Tibial artery (tissue), 4 donors: Measurements from ENCODE around the gene ZFPL1.

Experiments used
- DNase-seq, 2 donors: peaks; one replicate each; pipeline ENCODE4 v3.0.0-alpha.2; 2019
- H3K27ac ChIP-seq, 2 donors: fragments of 200-600 bp; sonication (generic) in 1 of 2; 1 replicate in 1 of 2; 2 replicates in 1 of 2; pipeline ENCODE4 v1.5.1; 2018 to 2019; ENCODE audit warnings: mild to moderate bottlenecking in 1 of 2
- H3K27me3 ChIP-seq, 2 donors: fragments of 200-600 bp; sonication (generic) in 1 of 2; one replicate each; pipeline versions ENCODE4 v1.5.1 to v1.6.0; 2016 to 2019
- H3K36me3 ChIP-seq, 3 donors: fragments of 200-600 bp; sonication (generic) in 2 of 3; one replicate each; pipeline ENCODE4 v1.5.1; 2016 to 2019; ENCODE audit warnings: mild to moderate bottlenecking in 2 of 3
- H3K4me1 ChIP-seq, 4 donors: fragments of 200-600 bp; sonication (generic) in 2 of 4; 1 replicate in 3 of 4; 2 replicates in 1 of 4; pipeline ENCODE4 v1.5.1; 2016 to 2019
- H3K4me3 ChIP-seq, 2 donors: fragments of 200-600 bp; sonication (generic) in 1 of 2; 1 replicate in 1 of 2; 2 replicates in 1 of 2; pipeline ENCODE4 v1.5.1; 2018 to 2019; ENCODE audit warnings: mild to moderate bottlenecking in 2 of 2
- H3K9me3 ChIP-seq, 3 donors: fragments of 200-600 bp; sonication (generic) in 1 of 3; one replicate each; pipeline ENCODE4 v1.5.1; 2016 to 2019
- intact Hi-C: fragments of 100-400 bp; cut with DNase I; formaldehyde crosslinking; loops from one replicate; pipeline ENCODE4 v1.15.0; 2023; ENCODE audit warnings: low total_unique reads
- TF ChIP-seq, protein P1 (sequence below), 2 experiments: fragments of 200-600 bp in 1 of 2; fragments of 450-650 bp in 1 of 2; IDR thresholded peaks; one replicate each; pipeline ENCODE4 v1.5.1; 2017 to 2019; ENCODE audit warnings: antibody characterized with exemption in 2 of 2, mild to moderate bottlenecking in 1 of 2, moderate library complexity in 1 of 2

ZFPL1 gene

DNA sequence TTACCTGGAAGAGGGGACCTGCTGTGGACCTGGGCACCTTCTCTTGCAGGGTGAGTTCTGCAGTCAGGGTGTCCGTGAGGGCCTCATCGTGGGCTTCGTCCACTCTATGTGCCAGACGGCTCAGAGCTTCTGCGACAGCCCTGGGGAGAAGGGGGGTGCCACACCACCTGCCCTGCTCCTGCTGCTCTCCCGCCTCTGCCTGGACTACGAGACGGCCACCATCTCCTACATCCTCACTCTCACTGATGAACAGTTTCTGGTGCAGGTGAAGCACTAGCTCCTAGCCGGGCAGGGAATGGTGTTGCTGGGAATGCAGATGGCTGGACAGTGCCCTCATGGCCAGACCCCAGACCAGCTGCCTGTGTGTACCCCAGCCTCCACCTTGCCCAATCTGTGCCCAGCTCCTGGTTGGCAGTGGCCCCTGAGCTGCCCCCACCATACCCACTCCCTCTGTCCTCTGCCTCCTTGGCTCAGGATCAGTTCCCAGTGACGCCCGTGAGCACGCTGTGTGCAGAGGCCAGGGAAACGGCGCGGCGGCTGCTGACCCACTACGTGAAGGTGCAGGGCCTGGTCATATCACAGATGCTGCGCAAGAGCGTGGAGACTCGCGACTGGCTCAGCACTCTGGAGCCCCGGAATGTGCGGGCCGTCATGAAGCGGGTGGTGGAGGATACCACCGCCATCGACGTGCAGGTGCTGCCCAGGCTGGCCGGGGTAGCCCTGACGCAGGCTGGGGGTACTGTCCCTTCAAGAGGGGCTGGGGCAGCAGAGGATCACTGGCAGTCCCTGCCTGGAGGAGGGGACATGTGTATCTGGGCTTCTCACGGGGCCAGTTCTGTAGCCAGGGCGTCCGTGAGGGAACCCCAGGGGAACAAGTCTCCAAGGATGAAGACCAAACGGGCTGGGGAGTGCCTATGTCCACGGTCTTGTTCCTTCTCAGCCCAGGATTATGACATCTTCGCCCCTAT, 25.5 kb downstream of the ZFPL1 start:
- intact Hi-C loops, result loop anchor here (2.0 to 10.0 kb wide), 2 partner anchors 71 to 185 kb away; partner anchors contain the start of genes CAPN1 and PPP2R5B
- no peak for DNase-seq
- Histone ChIP-seq H3K27me3 (no peaks in the 10 kb centered on the region), H3K4me1 (peaks cover 10 to 39% (median 33%) of the 10 kb centered on the region in 4 donors), H3K4me3 (no peak overlapping the region), H3K27ac (no peak overlapping the region), H3K36me3 (peaks cover 18 to 40% (median 31%) of the 10 kb centered on the region in 3 donors), H3K9me3 (no peaks in the 10 kb centered on the region)
- TF ChIP-seq, protein P1, sequence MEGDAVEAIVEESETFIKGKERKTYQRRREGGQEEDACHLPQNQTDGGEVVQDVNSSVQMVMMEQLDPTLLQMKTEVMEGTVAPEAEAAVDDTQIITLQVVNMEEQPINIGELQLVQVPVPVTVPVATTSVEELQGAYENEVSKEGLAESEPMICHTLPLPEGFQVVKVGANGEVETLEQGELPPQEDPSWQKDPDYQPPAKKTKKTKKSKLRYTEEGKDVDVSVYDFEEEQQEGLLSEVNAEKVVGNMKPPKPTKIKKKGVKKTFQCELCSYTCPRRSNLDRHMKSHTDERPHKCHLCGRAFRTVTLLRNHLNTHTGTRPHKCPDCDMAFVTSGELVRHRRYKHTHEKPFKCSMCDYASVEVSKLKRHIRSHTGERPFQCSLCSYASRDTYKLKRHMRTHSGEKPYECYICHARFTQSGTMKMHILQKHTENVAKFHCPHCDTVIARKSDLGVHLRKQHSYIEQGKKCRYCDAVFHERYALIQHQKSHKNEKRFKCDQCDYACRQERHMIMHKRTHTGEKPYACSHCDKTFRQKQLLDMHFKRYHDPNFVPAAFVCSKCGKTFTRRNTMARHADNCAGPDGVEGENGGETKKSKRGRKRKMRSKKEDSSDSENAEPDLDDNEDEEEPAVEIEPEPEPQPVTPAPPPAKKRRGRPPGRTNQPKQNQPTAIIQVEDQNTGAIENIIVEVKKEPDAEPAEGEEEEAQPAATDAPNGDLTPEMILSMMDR (IDR thresholded peaks at IDR 0.05), result no peak

DNA sequence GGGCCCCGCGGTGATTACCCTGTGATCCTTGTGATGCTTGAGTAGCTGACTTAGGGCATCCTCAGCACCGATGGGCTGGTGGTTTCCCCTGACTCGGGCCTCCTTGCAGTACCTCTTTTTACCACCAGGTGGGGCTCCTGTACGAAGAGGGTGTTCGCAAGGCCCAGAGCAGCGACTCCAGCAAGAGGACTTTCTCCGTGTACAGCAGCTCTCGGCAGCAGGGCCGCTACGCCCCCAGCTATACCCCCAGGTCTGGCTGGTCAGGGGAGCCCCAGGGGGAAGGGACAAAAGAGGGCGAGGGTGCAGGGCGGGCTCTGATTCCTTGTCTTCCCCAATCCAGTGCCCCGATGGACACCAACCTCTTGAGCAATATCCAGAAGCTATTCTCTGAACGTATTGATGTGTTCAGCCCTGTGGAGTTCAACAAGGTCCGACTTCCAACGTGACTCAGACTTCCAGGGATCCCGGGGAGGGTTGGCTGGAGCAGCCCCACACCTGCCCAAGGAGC, 26.4 kb downstream of the ZFPL1 start:
- Histone ChIP-seq H3K36me3 (peaks cover 18 to 38% (median 35%) of the 10 kb centered on the region in 3 donors), H3K27ac (peak overlapping the region; percentile 49 to 58), H3K9me3 (no peaks in the 10 kb centered on the region), H3K27me3 (no peaks in the 10 kb centered on the region), H3K4me1 (peaks cover 10 to 34% (median 33%) of the 10 kb centered on the region in 4 donors), H3K4me3 (no peak overlapping the region)
- TF ChIP-seq, protein P1 (IDR thresholded peaks at IDR 0.05), result peak; percentile 96 to 98
- peak; percentile 86 to 93 for DNase-seq
- intact Hi-C loops, result loop anchor here (2.0 to 10.0 kb wide), 2 partner anchors 70 to 186 kb away; partner anchors contain the start of genes CAPN1 and PPP2R5B

DNA sequence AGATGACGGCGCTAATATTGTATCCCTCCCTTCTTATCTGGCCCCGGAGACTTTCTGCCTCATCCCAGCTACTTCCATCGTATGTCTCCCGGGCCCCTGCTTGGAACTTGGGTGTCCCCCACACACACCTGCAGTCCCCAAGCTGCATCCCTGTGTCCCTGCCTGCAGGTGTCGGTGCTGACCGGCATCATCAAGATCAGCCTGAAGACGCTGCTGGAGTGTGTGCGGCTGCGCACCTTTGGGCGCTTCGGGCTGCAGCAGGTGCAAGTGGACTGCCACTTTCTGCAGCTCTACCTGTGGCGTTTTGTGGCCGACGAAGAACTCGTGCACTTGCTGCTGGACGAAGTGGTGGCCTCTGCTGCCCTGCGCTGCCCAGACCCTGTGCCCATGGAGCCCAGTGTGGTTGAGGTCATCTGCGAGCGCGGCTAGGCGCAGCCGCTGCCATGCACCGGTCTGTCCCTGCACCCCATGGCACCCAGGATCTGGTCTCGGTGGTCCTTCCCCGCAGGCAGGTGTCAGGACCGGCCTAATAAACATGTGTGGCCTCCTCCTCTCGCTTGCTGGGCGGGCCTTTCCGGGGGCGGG, 27.2 kb downstream of the ZFPL1 start:
- H3K9me3 ChIP-seq, result no peaks in the 10 kb centered on the region
- no peaks in the 10 kb centered on the region for H3K27me3 ChIP-seq
- TF ChIP-seq, protein P1 (IDR thresholded peaks at IDR 0.05), result no peak
- peak overlapping the region; percentile 44 to 59 for H3K4me3 ChIP-seq
- H3K36me3 ChIP-seq, result peaks cover 18 to 47% (median 30%) of the 10 kb centered on the region in 3 donors
- peaks cover 10 to 42% (median 40%) of the 10 kb centered on the region in 4 donors for H3K4me1 ChIP-seq
- peak overlapping the region; percentile 49 to 58 for H3K27ac ChIP-seq
- intact Hi-C loops, result loop anchor here (2.0 to 10.0 kb wide), 2 partner anchors 70 to 186 kb away; partner anchors contain the start of genes CAPN1 and PPP2R5B
- no peak for DNase-seq

DNA sequence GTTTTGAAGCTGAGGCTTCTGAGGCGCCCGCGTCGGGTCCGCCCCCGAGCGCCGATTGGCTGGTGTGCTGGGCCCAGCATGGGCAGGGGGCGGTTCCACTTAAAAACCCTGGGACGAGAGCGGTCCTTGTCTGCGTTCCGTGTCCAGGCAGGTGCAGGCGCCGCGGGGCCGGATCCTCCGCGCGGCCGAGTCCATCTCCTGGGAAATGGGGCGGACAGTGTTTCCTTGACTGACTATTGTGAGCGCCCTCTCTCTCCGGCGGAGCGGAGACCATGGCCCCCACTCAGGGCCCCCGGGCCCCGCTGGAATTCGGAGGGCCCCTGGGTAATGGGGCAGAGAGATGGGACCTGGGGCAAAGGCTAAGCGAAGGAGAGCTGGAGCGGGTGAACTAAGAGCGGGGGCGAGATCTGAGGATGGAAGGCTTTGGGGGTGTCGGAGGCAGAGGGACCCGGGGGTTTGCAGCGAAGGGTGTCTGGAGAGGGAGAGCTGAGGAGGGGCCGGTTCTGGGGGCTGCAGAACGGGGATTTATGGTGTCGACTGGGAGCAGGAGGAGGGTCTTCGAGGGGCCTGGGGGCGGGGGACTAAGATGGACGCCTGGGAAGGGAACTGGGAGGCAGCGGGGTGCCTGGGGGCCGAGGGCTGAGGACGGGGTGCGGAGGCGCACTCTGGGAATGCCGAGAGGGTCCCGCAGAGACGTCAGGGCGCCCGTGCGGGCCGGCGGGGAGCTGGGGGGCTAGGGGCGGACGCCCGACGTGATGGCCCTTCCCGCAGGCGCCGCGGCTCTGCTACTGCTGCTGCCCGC, 27.9 kb downstream of the ZFPL1 start, which contains the start of gene TM7SF2:
TSS of gene TM7SF2 (plus strand) at position 129 of the 802 bp plus-strand sequence. CDS start at position 273, 144 bp downstream.
- peak; percentile 95 to 96 for DNase-seq
- Histone ChIP-seq H3K4me3 (peak within 1 kb of the TSS; percentile 44 to 59), H3K4me1 (peaks cover 10 to 49% (median 47%) of the 10 kb centered on the region in 4 donors), H3K27me3 (no peaks in the 10 kb centered on the region), H3K27ac (peak within 1 kb of the TSS; percentile 49 to 58), H3K36me3 (peaks cover 18 to 47% (median 29%) of the 10 kb centered on the region in 3 donors), H3K9me3 (no peaks in the 10 kb centered on the region)
- intact Hi-C loops, result loop anchor here (2.0 to 10.0 kb wide), 2 partner anchors 69 to 187 kb away; partner anchors contain the start of genes CAPN1 and PPP2R5B
- TF ChIP-seq, protein P1 (IDR thresholded peaks at IDR 0.05), result no peak
